Activated T-helper 1 cell treated with anti-CD3 and anti-CD28 coated beads, Interleukin-12 subunit alpha, Interleukin-12 subunit beta, Interleukin-2, Interleukin-4 antibody, amounts not matched to agents 30 ng/mL and 10 ng/mL and 1 ng/mL, durations not matched to agents 14 hours and 24 hours and 36 hours (primary cell): ENCODE measurements around the gene PLA2G6. TPM values are rescaled to one million over a fixed set of nuclear protein-coding genes. Genes with fewer than 3 reads are reported as not detected.

Experiments
- DNase-seq: peaks from one replicate; pipeline ENCODE4 v3.0.0; 2021; ENCODE audit warnings: low spot score
- H3K27ac Mint-ChIP-seq: one replicate; pipeline ENCODE4 v1.8.0; 2021; ENCODE audit warnings: mild to moderate bottlenecking, mixed read lengths
- H3K27me3 Mint-ChIP-seq: one replicate; pipeline ENCODE4 v1.8.0; 2022; ENCODE audit warnings: mild to moderate bottlenecking, moderate library complexity, mixed read lengths; ENCODE audit not compliant: insufficient read depth
- H3K36me3 Mint-ChIP-seq: one replicate; pipeline ENCODE4 v1.8.0; 2021; ENCODE audit warnings: low read depth, mixed read lengths
- H3K4me1 Mint-ChIP-seq: one replicate; pipeline ENCODE4 v1.8.0; 2021; ENCODE audit warnings: low read depth, mixed read lengths
- H3K4me3 Mint-ChIP-seq: one replicate; pipeline ENCODE4 v1.8.0; 2021; ENCODE audit warnings: mild to moderate bottlenecking, moderate library complexity, mixed read lengths
- H3K9me3 Mint-ChIP-seq: one replicate; pipeline ENCODE4 v1.8.0; 2021; ENCODE audit warnings: mixed read lengths
- intact Hi-C: fragments of 100-400 bp; cut with micrococcal nuclease; formaldehyde crosslinking; loops from one replicate; pipeline ENCODE4 v1.15.1; 2024
- total RNA-seq: library from RNA; stranded (reverse); gene quantifications from 2 replicates; pipeline ENCODE4 v1.2.3, GENCODE V29; 2022

Gene PLA2G6
- total RNA-seq, 1 donor from 2014 or later: 34.8 TPM

DNA sequence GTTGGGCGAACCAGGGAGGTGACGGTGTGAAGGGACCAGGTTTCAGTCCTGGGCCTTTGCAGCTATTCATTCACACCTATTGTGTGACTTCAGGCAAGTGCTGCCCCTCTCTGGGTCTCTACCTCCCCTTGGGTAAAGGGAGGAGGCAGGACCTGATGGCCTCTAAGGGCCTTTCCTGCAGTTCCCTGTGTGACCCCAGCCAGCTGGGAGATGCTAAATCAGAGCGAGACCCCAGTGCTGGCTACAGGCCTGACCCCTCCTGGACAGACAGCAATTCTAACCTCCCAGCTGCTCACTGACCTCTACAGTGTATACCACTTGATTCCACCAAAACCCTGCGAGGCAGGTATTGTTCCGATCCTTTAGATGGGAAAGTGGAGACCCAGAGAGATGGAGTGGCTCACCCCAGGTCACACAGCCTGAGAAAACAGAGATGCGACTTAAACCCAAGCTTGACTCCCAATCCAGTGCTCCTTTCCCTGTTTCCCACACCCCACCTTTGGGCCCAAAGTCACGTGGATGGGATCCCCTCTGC lies 26.3 kb upstream of the PLA2G6 start:
- no peak overlapping the region for H3K4me3 Mint-ChIP-seq

DNA sequence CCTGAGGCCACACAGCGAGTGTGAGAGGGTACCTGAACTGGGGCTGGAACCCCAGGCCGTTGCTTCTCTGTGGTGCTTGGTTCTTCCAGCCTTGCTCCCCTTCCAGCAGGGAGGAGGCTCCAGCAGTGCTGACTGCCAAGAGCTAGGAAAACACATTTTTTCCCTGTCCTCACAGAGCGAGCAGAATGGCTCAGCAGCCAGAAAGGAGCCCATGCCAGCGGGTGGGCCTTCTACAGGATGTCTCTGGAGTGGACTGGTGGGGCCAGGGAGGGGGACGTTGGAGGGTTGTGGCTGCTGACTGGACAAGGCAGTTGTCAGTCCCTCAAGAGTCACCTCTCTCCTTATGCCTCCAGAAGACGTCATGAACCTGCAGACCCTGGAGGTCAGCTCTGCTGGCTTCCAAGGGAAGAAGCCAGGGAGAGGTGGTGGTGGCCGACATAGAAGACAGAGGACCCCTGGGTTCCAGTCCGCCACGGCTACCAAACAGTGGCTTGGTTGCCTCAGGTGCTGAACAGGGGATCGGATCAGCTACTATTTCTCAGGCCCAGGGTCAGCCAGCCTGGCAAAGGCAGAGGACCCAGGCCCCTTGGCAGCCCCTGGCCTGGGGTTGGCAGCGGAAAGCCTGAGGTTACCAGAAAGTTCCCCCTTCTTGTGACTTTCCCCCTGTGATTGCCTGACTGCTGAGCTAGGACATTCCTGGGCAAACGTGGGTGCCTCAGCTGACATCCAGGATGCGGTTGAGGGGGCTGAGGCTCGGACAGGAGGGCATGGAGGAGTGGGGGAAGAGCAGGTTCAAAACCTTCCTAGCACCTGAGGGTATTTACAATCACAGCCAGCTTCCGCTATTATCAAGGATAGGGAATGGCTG lies 23.9 kb upstream of the PLA2G6 start:
- no peak for DNase-seq
- Mint-ChIP-seq H3K27ac (no peak overlapping the region), H3K9me3 (no peaks in the 10 kb centered on the region), H3K4me3 (no peak overlapping the region), H3K36me3 (no peaks in the 10 kb centered on the region), H3K4me1 (peaks cover 41% of the 10 kb centered on the region), H3K27me3 (no peaks in the 10 kb centered on the region)
- intact Hi-C loops: loop anchor here (1.0 kb wide), 1 partner anchor 13 kb away; no protein-coding TSS in a partner anchor

More for the DNA sequence above, 26.3 kb upstream of the PLA2G6 start:
- no peak for DNase-seq
- intact Hi-C loops: no loop called here
- Mint-ChIP-seq H3K36me3 (peaks cover 2% of the 10 kb centered on the region), H3K27me3 (no peaks in the 10 kb centered on the region), H3K4me1 (peaks cover 37% of the 10 kb centered on the region), H3K27ac (peak overlapping the region; percentile 36), H3K9me3 (no peaks in the 10 kb centered on the region)

- Mint-ChIP-seq H3K4me1 (peaks cover 36% of the 10 kb centered on the region), H3K36me3 (no peaks in the 10 kb centered on the region), H3K27ac (no peak overlapping the region), H3K27me3 (no peaks in the 10 kb centered on the region), H3K4me3 (peak overlapping the region; percentile 43), H3K9me3 (no peaks in the 10 kb centered on the region)
- intact Hi-C loops: loop anchor here (5.0 kb wide), 4 partner anchors 68 to 597 kb away; partner anchors contain the start of genes DDX17, GGA1 and TMEM184B
- no peak for DNase-seq
Observed at GRCh38 chr22:38204784-38205183, 23.2 kb upstream of the PLA2G6 start.

DNA sequence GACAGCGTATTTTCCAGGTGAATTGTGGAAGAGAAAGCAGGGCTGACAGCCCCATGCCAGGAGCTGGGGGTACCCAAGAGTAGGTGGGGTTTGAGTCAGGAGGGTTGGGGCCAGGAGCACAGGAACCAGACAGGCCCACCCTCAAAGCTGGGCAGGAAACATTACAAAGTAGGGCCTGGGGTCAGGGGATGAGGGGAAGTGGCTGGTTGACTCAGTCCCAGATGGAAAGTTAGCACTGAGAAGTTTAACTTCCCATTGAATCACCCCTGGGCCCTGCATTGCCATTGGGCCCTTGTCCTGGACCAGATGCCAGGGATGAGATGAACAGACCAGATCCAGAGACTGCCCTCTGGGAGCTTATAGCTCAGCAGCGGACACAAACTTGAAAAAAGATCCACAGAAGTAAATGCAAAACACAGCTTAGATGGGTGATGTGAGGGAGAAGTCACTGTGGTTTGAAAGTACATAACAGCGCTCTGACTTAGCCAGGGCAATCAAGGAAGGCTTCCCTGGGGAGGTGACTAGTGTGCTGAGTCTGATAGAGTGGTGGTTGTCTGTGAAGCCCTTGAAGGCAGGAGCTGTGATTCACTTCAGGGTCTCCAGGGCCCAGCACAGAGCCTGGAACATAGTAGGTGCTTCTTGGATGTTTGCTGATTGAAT lies 22.4 kb upstream of the PLA2G6 start:
- peak overlapping the region; percentile 37 for H3K27ac Mint-ChIP-seq
- peak overlapping the region; percentile 86 for H3K4me3 Mint-ChIP-seq
- H3K27me3 Mint-ChIP-seq: peaks cover 3% of the 10 kb centered on the region
- no peaks in the 10 kb centered on the region for H3K36me3 Mint-ChIP-seq
- no peaks in the 10 kb centered on the region for H3K9me3 Mint-ChIP-seq
- H3K4me1 Mint-ChIP-seq: peaks cover 41% of the 10 kb centered on the region
- no peak for DNase-seq
- intact Hi-C loops: loop anchor here (1.0 to 5.0 kb wide), 7 partner anchors 68 to 597 kb away; partner anchors contain the start of genes CSNK1E, DDX17, GGA1 and TMEM184B

- intact Hi-C loops: loop anchor here (1.0 to 5.0 kb wide), 7 partner anchors 69 to 596 kb away; partner anchors contain the start of genes CSNK1E, DDX17, GGA1 and TMEM184B
- Mint-ChIP-seq H3K27me3 (peaks cover 3% of the 10 kb centered on the region), H3K36me3 (no peaks in the 10 kb centered on the region), H3K9me3 (no peaks in the 10 kb centered on the region), H3K4me1 (peaks cover 44% of the 10 kb centered on the region), H3K27ac (peak overlapping the region; percentile 75), H3K4me3 (peak overlapping the region; percentile 86)
- peak; percentile 43 for DNase-seq
Observed at GRCh38 chr22:38203090-38203810, 21.6 kb upstream of the PLA2G6 start.

- intact Hi-C loops: loop anchor here (1.0 to 5.0 kb wide), 7 partner anchors 70 to 595 kb away; partner anchors contain the start of genes CSNK1E, DDX17, GGA1 and TMEM184B
- Mint-ChIP-seq H3K4me3 (peak overlapping the region; percentile 86), H3K9me3 (no peaks in the 10 kb centered on the region), H3K27ac (peak overlapping the region; percentile 75), H3K27me3 (peaks cover 3% of the 10 kb centered on the region), H3K4me1 (peaks cover 42% of the 10 kb centered on the region), H3K36me3 (no peaks in the 10 kb centered on the region)
- peak; percentile 55 for DNase-seq
Observed at GRCh38 chr22:38202437-38203089, 20.9 kb upstream of the PLA2G6 start.

GRCh38 chr22:38201711-38202436 lies 20.2 kb upstream of the PLA2G6 start, which contains the start of gene MAFF:
Gene MAFF, plus strand, starts transcription at chr22:38201994. Its CDS starts 11,860 bp downstream, at chr22:38213854.
- H3K36me3 Mint-ChIP-seq: no peaks in the 10 kb centered on the region
- H3K4me1 Mint-ChIP-seq: peaks cover 42% of the 10 kb centered on the region
- H3K27ac Mint-ChIP-seq: peak within 1 kb of the TSS; percentile 82
- intact Hi-C loops: loop anchor here (1.0 to 5.0 kb wide), 8 partner anchors 21 to 595 kb away; partner anchors contain the start of genes CSNK1E, DDX17, DMC1 and GGA1
- no peaks in the 10 kb centered on the region for H3K9me3 Mint-ChIP-seq
- peak; percentile 80 for DNase-seq
- peaks cover 3% of the 10 kb centered on the region for H3K27me3 Mint-ChIP-seq
- H3K4me3 Mint-ChIP-seq: peak within 1 kb of the TSS; percentile 89

DNA sequence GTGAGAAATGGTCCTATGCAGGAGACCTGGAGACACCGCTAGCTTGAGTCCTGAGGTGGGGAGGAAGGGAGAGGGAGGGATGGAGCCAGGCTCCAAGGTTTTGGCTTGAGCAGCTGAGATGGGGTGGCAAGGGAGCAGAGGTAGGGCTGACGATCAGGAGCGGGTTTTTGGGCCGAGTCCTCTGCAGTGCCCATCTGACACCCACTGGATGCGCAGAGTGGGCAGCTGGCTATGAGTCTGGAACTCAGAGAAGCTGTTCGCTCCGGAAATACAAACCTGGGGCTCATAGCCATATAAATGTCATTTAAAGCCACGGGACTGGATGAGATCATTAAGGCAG lies 19.7 kb upstream of the PLA2G6 start:
- H3K36me3 Mint-ChIP-seq: no peaks in the 10 kb centered on the region
- peak overlapping the region; percentile 89 for H3K4me3 Mint-ChIP-seq

GRCh38 chr22:38199826-38200559 lies 18.4 kb upstream of the PLA2G6 start:
- H3K9me3 Mint-ChIP-seq: no peaks in the 10 kb centered on the region
- DNase-seq: no peak
- H3K4me3 Mint-ChIP-seq: no peak overlapping the region
- H3K27me3 Mint-ChIP-seq: peaks cover 3% of the 10 kb centered on the region
- H3K4me1 Mint-ChIP-seq: peaks cover 41% of the 10 kb centered on the region
- intact Hi-C loops: loop anchor here (5.0 kb wide), 4 partner anchors 72 to 593 kb away; partner anchors contain the start of genes DDX17, GGA1 and TMEM184B
- H3K36me3 Mint-ChIP-seq: no peaks in the 10 kb centered on the region
- no peak overlapping the region for H3K27ac Mint-ChIP-seq

More for the DNA sequence above, 19.7 kb upstream of the PLA2G6 start:
- Mint-ChIP-seq H3K9me3 (no peaks in the 10 kb centered on the region), H3K4me1 (peaks cover 42% of the 10 kb centered on the region), H3K27ac (peak overlapping the region; percentile 82), H3K27me3 (peaks cover 3% of the 10 kb centered on the region)
- intact Hi-C loops: loop anchor here (1.0 to 5.0 kb wide), 6 partner anchors 20 to 594 kb away; partner anchors contain the start of genes DDX17, DMC1, GGA1 and PLA2G6
- DNase-seq: no peak

DNA sequence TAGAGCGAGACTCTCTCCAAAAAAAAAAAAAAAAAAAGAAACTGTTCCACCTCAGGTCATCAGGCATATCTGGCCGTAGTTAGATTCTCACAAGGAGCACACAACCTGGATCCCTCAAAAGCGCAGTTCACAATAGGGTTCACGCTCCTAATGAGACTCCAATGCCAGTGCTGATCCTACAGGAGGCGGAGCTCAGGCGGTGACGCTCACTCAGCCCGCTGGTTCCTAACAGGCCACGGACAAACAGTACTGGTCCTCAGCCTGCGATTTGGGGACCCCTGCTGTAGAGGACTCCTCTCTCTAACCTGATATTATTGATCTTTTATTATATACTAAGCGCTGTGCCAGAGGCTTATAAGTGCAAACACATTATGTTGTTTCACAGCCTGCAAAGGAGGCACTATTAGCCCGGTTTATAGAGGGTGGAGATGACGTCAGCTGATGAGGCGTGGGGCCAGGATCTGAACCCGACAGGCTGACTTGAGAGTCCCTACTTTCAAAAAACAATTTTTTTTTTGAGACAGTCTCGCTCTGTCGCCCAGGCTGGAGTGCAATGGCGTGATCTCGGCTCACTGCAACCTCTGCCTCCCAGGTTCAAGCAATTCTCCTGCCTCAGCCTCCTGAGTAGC lies 15.3 kb upstream of the PLA2G6 start:
- Mint-ChIP-seq H3K27ac (no peak overlapping the region), H3K4me3 (no peak overlapping the region), H3K4me1 (peaks cover 21% of the 10 kb centered on the region), H3K9me3 (no peaks in the 10 kb centered on the region), H3K27me3 (peaks cover 17% of the 10 kb centered on the region), H3K36me3 (no peaks in the 10 kb centered on the region)
- intact Hi-C loops: no loop called here
- DNase-seq: no peak
